Chondrocyte (in vitro differentiated cells): ENCODE results near the gene ELOVL1. TPM values are rescaled to one million over a fixed set of nuclear protein-coding genes. Genes with fewer than 3 reads are reported as not detected.

Source experiments
- DNase-seq: peaks from one replicate; pipeline ENCODE4 v3.0.0; 2021; ENCODE audit warnings: mixed read lengths, low spot score
- H3K27ac Mint-ChIP-seq: one replicate; pipeline ENCODE4 v1.8.0; 2021; ENCODE audit warnings: mild to moderate bottlenecking, moderate library complexity, mixed read lengths; ENCODE audit not compliant: unreplicated experiment
- H3K27me3 Mint-ChIP-seq: 2 replicates; pipeline ENCODE4 v1.8.0; 2021; ENCODE audit warnings: low read depth, mixed read lengths
- H3K36me3 Mint-ChIP-seq: 2 replicates; pipeline ENCODE4 v1.8.0; 2021; ENCODE audit warnings: low read depth, mixed read lengths
- H3K4me1 Mint-ChIP-seq: 2 replicates; pipeline ENCODE4 v1.8.0; 2021; ENCODE audit warnings: low read depth, mild to moderate bottlenecking, mixed read lengths
- H3K4me3 Mint-ChIP-seq: one replicate; pipeline ENCODE4 v1.8.0; 2021; ENCODE audit warnings: mild to moderate bottlenecking, moderate library complexity, mixed read lengths; ENCODE audit not compliant: unreplicated experiment
- H3K9me3 Mint-ChIP-seq: 2 replicates; pipeline ENCODE4 v1.8.0; 2021; ENCODE audit warnings: low read depth, mixed read lengths
- CTCF ChIP-seq: fragments of 200-600 bp; sonication (generic); IDR thresholded peaks from 2 replicates; pipeline ENCODE4 v1.5.0; 2021; ENCODE audit warnings: antibody characterized with exemption, mild to moderate bottlenecking, moderate library complexity
- total RNA-seq: library from RNA; stranded (reverse); gene quantifications from 3 replicates; pipeline ENCODE4 v1.2.1, GENCODE V29; 2021

Gene ELOVL1
- total RNA-seq, 1 donor from 2014 or later: 103 TPM

DNA sequence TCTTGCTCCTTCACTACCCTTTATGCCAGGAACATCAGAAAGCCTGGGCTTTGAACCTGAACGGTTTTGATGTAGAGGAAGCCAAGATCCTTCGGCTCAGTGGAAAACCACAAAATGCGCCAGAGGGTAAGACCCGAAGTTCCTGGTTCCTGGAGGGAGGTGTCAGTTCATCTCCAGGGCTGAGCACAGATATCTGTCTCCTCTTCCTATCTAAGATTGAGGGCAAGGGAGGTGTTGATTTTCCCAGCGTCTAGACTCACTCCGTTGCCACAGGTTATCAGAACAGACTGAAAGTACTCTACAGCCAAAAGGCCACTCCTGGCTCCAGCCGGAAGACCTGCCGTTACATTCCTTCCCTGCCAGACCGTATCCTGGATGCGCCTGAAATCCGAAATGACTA is 8.1 kb downstream of the ELOVL1 start:
- no peak for DNase-seq
- no peaks in the 10 kb centered on the region for H3K27me3 Mint-ChIP-seq
- no peaks in the 10 kb centered on the region for H3K9me3 Mint-ChIP-seq
- H3K4me3 Mint-ChIP-seq: peak overlapping the region; percentile 85
- peaks cover 40% of the 10 kb centered on the region for H3K4me1 Mint-ChIP-seq
- peaks cover 22% of the 10 kb centered on the region for H3K36me3 Mint-ChIP-seq
- TF ChIP-seq CTCF: no peak
- H3K27ac Mint-ChIP-seq: peak overlapping the region; percentile 95

DNA sequence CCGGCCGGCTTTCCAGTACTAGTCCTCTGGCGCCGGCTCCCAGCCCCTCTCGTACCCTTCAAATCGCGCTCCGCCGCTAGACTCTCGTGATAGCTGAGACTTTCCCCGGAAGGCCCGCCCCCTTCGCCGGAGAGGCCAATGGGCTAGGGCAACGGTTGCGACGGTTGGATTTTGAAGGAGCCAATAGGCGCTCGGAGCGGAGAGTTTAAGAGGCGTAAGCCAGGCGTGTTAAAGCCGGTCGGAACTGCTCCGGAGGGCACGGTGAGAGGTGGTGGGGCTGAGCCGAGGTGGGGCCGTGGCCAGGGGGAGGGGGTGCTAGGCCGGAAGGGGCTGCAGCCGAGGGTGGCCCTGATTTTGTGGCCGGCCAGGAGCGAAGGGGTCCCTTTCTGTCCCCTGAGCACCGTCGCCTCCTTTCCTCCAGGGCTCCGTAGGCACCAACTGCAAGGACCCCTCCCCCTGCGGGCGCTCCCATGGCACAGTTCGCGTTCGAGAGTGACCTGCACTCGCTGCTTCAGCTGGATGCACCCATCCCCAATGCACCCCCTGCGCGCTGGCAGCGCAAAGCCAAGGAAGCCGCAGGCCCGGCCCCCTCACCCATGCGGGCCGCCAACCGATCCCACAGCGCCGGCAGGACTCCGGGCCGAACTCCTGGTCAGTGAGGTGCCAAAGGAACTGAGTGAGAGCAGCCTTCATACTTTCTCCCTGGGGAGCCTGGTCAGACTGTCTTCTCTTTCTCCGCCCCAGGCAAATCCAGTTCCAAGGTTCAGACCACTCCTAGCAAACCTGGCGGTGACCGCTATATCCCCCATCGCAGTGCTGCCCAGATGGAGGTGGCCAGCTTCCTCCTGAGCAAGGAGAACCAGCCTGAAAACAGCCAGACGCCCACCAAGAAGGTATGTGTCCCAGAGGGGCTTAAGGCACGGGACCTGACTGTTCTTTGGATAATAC is 8.8 kb downstream of the ELOVL1 start, which contains the start of gene CDC20:
TSS of gene CDC20 (plus strand) at position 236 of the 948 bp plus-strand sequence. CDS start at position 471, 235 bp downstream.
- Mint-ChIP-seq H3K27me3 (no peaks in the 10 kb centered on the region), H3K36me3 (peaks cover 16% of the 10 kb centered on the region), H3K4me3 (peak within 1 kb of the TSS; percentile 85), H3K27ac (peak within 1 kb of the TSS; percentile 95), H3K4me1 (peaks cover 40% of the 10 kb centered on the region), H3K9me3 (no peaks in the 10 kb centered on the region)
- no peak for TF ChIP-seq CTCF
- DNase-seq: peak; percentile 99

GRCh38 chr1:43358121-43358745 is 9.6 kb downstream of the ELOVL1 start:
- Mint-ChIP-seq H3K27me3 (no peaks in the 10 kb centered on the region), H3K27ac (peak overlapping the region; percentile 95), H3K36me3 (peaks cover 13% of the 10 kb centered on the region), H3K4me3 (peak overlapping the region; percentile 85), H3K4me1 (peaks cover 40% of the 10 kb centered on the region), H3K9me3 (no peaks in the 10 kb centered on the region)
- DNase-seq: no peak
- TF ChIP-seq CTCF: peak; percentile 74

DNA sequence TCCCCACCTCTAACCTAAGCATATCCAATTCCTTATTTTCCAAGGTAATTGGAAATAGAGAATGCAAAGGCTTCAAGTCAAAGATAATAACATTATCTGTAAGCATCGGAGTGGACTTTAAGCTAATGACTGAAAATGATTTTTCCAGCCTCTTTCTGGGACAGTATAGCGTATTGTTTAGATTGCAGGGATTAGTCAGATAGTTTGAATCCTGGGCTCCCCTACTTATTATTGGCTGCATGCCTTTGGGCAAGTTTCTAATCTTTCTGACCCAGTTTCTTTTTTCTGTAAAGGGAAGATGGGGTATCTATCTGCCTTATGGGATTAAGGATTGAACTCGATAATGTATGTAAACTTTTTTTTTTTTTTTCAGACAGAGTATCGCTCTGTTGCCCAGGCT is 10.6 kb downstream of the ELOVL1 start:
- Mint-ChIP-seq H3K4me1 (peaks cover 40% of the 10 kb centered on the region), H3K27ac (no peak overlapping the region), H3K27me3 (no peaks in the 10 kb centered on the region), H3K36me3 (peaks cover 9% of the 10 kb centered on the region), H3K4me3 (no peak overlapping the region), H3K9me3 (no peaks in the 10 kb centered on the region)
- no peak for TF ChIP-seq CTCF
- no peak for DNase-seq

- H3K27me3 Mint-ChIP-seq: no peaks in the 10 kb centered on the region
- no peak overlapping the region for H3K27ac Mint-ChIP-seq
- H3K9me3 Mint-ChIP-seq: no peaks in the 10 kb centered on the region
- H3K4me1 Mint-ChIP-seq: peaks cover 25% of the 10 kb centered on the region
- TF ChIP-seq CTCF: no peak
- H3K36me3 Mint-ChIP-seq: no peaks in the 10 kb centered on the region
- no peak overlapping the region for H3K4me3 Mint-ChIP-seq
- no peak for DNase-seq
These were observed 12.9 kb downstream of the ELOVL1 start for GRCh38 chr1:43354936-43355335.
